Spleen (tissue), 7 donors: ENCODE data around the gene GRHPR.
"Not testable (repeated sequence)": the region's sequence is repeated elsewhere in the genome, so short reads cannot be mapped to it uniquely, and the experiment has no call there.

ENCODE experiments used
- POLR2A ChIP-seq, 3 donors: fragments of 450-650 bp; IDR thresholded peaks; one replicate each; pipeline ENCODE4 v1.5.1; 2017; ENCODE audit warnings: antibody characterized with exemption in 3 of 3, mild to moderate bottlenecking in 1 of 3
- TF ChIP-seq, protein P1 (sequence below), 11 experiments: fragments of 200-600 bp in 7 of 11; fragments of 450-650 bp in 4 of 11; sonication (generic) in 4 of 11; IDR thresholded peaks in 8 of 11; conservative IDR thresholded peaks in 3 of 11; 1 replicate in 7 of 11; 2 replicates in 4 of 11; pipeline versions ENCODE4 v1.4.0 to v1.8.0; 2016 to 2021; ENCODE audit warnings: antibody characterized with exemption in 11 of 11, inconsistent platforms in 4 of 11, mild to moderate bottlenecking in 1 of 11
- donor health status: DM: no; HTN: no; CAD: no; lungs with moderate emphysema.
- donor health status: DM: no; HTN: no; CAD: no.
- donor health status: DM: no; HTN: no; CAD: no.

DNA sequence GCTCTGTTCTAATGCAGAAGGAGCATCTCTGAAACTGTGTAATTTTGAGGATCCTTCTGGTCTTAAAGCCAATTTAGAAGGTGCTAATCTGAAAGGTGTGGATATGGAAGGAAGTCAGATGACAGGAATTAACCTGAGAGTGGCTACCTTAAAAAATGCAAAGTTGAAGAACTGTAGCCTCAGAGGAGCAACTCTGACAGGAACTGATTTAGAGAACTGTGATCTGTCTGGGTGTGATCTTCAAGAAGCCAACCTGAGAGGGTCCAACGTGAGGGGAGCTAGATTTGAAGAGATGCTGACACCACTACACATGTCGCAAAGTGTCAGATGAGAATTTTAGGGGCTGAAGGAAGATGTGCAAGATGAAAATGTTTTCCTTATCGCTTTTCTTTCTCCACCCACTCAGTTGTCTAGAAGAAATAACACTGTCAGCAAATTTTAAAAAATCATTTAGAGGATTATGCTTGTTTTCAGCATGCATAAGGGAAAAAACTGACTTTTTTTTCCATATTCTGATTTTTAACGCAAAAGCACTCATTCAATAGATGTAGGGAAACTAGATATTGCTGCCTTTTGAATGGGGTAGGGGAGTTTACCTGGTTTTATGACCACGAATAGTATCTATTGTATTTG, 55.6 kb downstream of the GRHPR start:
- TF ChIP-seq, protein P1, sequence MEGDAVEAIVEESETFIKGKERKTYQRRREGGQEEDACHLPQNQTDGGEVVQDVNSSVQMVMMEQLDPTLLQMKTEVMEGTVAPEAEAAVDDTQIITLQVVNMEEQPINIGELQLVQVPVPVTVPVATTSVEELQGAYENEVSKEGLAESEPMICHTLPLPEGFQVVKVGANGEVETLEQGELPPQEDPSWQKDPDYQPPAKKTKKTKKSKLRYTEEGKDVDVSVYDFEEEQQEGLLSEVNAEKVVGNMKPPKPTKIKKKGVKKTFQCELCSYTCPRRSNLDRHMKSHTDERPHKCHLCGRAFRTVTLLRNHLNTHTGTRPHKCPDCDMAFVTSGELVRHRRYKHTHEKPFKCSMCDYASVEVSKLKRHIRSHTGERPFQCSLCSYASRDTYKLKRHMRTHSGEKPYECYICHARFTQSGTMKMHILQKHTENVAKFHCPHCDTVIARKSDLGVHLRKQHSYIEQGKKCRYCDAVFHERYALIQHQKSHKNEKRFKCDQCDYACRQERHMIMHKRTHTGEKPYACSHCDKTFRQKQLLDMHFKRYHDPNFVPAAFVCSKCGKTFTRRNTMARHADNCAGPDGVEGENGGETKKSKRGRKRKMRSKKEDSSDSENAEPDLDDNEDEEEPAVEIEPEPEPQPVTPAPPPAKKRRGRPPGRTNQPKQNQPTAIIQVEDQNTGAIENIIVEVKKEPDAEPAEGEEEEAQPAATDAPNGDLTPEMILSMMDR (IDR thresholded peaks at IDR 0.05 in 8 of 11, conservative IDR thresholded peaks at IDR 0.05 in 3 of 11), result not testable (repeated sequence)
- TF ChIP-seq POLR2A (IDR thresholded peaks at IDR 0.05), result not testable (repeated sequence)
